CD4-positive, alpha-beta T cell treated with Interleukin-4 for 1 hour (primary cell): ENCODE results near the gene NMRK1.

Experiments
- DNase-seq, 2 donors: peaks; one replicate each; pipeline ENCODE4 v3.0.0-alpha.2; 2020 to 2022

NMRK1 gene

DNA sequence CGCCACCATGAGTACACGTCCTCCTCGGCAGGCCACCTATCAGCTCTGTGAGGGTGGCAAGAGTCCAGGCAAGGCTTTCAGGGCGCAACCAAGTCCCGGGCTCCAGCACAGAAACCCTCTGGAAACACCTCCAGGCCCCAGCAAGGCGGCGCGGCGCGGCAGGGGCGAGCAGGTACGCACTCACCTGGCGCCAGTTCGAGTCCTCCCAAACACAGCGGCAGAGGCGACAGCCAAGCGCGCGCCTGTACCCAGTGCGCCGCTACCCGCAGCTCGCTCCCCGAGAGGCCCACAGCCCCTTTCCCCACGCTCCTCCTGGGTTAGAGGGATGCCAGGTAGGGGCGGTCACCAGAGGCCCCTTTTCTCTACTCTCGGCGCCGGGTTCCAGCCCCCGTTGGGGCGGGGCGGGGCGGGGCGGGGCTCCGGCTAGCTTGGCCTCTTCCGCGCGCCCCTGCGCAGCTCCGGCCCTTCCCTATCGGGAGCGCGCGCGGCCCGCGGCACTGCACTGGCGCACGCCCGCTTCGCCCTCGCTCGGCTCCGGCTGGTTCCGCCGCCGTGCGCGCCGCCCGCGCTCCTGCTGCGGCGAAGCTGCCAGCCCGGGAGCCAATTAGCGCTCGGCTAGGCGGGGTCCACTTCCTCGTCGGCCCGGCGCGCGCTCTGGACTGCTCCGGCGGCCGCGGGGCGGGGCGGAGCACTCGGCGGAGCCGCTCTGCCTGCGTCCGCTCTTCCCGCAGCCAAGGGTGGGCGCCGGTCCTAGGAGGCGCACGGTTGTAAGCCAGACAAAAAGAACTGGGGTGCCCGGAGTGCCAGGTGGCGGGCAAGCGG lies at the start of gene NMRK1, which contains the start of gene OSTF1:
Gene NMRK1, minus strand, starts transcription at position 332 of the 822 bp plus-strand sequence. CDS start 5,040 bp downstream, outside the sequence.
Gene OSTF1, plus strand, starts transcription at position 691 of the 822 bp plus-strand sequence. CDS start 179 bp downstream, outside the sequence.
- DNase-seq: peak; percentile 93 to 94

DNA sequence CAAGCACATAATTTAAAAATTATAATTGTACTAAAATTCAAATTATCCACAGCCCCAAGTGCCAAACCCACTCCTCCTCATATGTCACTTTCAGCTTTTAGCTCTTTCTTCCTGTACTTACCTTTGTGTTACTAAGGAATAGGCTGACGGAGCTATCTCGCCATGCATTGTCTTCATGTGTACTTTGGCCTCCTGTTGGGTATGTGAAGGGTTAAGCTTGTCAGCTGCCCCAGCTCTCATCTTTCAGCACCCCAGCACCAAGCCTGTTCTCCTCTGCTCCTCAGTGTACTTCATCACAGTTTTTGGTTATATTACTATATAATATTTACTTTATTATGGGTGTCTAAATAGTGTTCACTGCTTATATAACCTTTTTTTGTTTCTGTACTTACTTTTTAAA lies 46.5 kb upstream of the NMRK1 start:
- no peak for DNase-seq

DNA sequence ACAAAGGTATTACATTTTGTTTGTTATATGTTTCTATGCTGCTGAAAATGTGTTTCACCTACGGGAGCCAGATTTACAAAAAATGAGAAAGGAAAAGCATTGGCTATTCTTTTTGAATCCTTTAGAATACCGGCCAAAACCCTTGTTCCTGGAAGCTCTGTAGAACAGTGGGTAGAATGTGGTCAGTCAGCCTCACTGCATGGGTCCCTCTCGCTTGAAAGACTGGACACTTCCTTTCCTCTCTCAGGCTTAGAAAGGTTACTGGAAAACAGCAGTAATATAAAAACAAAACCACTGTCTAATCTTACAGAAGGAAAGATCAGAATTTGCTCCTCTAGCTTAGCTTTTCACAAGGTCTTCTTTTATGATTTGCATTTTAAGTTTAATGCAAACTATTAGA lies 45.4 kb upstream of the NMRK1 start:
- DNase-seq: no peak

DNA sequence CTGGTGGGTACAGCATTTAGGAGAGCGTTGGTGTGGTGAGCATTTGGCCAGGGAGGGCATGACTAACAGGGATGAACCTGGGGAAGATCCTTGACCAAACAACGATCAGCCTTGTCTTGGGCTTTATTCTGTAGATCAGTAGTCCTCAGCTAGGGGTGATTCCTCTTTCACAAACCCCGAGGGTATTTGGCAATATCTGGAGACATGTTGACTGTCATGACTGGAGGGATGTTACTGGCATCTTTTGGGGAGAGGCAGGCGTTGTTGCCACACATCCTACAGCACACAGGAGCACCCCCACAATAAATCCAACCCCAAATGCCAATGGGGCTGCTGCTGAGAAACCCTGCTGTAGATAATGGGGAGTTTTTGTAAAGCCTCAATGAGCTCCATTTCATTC lies 44.3 kb upstream of the NMRK1 start:
- no peak for DNase-seq

DNA sequence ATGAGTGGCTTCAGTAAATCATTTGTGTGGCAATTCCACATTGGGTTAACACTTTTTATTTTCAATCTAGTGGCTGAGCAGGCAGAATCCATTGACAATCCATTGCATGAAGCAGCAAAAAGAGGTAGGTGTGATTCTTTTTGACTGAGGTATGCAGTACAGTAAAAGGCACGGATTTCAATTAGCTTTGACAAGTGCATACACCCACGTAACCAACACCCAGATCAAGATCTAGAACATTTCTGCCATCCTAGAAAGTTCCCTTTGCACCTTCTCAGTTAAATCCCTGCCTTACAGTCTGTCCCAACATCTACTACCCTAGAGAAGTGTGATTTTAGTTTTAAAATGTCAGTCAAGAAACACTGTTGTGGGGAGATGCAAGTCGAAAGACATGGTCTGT lies 43.7 kb upstream of the NMRK1 start:
- DNase-seq: no peak

DNA sequence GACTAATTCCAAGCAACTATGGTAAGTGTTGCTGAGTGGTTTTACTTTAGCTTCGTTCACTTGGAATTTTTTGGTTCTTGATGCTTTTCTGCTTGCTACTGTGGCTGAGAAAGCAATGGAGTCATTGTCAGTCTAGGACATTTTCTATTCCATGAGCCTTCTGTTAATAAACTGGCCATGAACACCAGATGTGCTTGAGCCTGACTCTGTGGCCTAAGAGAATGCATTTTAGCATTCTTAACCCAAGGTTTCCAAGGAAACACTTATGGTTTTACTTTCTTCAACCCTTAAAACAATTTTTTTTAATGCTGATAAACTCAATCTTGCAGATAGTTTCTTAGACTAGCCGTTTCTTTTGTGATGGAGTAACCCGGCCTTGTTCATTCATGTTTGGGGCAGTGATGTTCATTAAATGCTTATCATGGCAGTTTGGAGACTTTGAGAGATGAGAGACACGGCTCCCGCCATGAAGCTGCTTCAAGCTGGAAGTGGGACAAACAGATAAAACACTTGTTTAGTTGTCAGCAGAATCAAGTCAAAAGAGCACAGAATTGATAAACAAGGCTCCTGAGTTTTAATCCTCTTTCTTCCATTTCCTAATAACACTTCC lies 42.8 kb upstream of the NMRK1 start:
- DNase-seq: no peak

DNA sequence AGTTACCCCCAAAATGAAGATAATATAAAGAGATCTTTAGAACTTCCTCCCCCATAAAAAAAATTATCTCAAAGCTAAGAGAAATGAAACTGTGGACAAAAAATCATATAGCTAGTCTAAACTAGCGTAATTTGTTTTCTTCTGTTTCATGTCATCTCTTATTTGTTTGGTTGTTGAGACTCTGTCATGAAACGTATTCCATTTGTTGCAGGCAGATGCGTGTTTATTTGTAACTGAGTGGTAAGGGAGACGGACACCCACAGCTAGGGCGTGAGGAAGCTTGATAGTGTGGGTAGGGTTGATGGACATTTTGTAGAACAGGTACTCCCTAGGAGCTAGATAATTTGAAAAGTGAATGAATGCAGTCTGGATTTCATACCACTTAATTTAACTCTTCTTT lies 42.2 kb upstream of the NMRK1 start:
- DNase-seq: no peak

DNA sequence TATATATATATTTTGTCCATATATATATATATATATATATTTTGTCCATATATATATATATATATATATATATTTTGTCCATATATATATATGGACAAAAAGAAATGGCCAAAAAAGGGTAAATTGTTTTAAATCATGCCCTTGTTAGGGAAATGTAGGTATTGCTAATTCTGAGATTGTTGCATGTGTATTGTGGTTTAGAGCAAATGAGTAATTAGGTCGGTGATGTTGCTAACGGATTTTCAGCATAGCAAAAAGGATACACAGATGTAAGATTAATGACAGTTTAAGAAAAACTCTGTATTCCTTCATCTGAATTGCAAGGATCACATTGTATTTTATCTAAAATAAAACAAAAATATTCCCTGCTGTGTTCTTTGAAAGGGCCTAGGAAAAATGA lies 40.6 kb upstream of the NMRK1 start:
- DNase-seq: no peak

DNA sequence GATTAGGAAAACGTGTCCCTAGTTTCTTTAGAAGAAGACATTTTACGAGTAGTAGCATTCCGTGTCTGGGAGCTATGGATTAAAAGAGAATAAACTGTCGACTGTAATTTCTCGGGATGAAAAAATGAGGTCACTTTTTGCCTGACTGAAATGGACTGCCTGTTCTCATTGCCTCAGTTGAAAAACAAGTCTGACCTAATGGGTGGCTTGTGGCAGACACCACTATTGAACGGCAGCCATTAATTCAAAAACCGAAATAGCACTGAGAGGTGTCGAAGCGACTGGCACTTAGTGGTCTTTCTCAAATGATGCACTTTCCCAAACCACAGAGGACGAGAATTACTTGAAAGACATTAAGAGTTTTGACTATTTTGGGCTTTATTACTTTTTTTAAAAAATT lies 35.7 kb upstream of the NMRK1 start:
- no peak for DNase-seq

DNA sequence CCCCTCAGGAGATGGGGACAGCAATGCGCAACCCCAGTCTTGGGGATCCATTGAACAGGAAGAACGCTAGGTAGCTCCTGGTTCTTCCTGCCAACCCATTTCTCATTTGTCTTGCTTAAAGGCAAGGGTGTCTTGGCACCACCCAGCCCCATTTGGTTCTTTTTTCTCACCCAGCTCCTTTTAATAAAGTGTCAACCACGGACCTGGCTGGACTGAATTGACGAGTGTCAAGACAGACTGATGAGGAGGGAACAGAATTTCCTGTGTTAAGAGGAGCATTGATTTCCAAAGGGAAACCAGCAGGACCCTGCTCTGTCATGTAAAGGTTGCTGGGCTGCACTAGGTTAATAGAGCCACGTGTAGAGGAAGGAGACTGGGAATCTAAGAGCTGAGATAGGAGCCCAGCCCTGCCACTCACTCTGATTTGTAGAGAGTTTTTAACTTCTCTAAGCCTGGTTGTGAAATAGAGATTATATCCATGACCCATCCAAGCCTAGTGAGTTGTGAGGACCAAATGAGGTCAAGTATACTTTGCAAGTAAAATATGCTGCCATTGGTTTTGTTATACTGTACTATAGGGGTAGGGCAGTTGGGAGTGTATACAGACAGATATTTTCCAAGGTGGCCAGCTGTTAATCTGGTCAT lies 34.1 kb upstream of the NMRK1 start:
- no peak for DNase-seq

DNA sequence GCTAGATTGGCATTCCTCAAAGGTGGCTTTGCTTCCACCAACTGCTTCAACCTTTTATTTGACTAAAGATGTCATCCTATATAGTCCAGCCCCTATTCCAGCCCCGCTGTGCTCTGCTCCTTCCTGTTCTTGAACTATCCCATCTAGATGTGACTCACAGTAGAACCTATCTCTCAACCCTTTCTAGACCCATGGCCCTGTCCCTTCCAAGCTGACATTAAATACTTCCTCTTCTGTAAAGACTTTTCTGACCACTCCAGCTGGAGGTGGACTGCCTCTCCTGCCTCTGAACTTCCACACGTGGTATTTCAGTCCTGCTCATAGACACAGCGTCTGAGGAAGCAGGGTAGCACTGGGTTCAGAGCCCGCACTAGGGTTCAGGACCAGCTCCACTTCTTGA lies 32.7 kb upstream of the NMRK1 start:
- DNase-seq: no peak

DNA sequence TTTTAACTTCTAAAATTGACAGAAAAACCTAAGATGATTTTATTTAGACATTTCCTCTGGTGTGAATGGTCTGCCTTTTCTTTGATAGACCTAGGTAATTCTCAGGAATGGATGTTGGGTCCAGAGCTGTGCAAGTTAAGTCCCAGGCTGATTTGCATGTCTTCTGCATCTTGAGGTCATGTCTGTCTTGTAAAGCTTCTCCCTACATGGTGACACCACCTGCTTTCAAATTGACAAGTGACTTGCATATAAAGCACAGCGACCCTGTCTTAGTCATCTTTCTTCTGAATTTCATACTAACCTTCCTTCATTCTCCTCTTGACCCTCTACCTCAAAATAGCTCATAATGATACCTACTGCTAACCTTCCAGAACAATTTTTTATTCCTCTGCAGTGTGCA lies 29.6 kb upstream of the NMRK1 start:
- DNase-seq: no peak

DNA sequence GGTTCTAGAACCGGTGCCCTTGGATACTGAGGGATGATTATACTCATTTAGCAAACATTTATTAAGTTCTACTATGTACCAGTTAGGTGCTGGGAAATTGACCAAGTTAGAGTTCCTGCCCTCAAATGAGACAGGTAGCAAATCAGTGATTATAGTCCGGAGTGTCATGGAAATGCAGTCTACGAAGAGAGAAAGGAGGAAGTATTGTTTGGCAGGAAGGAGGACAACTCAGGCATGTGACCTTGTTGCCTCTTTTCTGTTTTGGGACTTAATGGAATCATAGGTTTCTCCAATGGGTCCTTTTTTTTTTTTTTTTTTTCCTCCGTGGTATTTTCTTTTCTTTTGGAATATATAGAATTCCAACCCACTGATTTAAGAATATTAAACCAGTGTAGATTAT lies 28.4 kb upstream of the NMRK1 start:
- no peak for DNase-seq

DNA sequence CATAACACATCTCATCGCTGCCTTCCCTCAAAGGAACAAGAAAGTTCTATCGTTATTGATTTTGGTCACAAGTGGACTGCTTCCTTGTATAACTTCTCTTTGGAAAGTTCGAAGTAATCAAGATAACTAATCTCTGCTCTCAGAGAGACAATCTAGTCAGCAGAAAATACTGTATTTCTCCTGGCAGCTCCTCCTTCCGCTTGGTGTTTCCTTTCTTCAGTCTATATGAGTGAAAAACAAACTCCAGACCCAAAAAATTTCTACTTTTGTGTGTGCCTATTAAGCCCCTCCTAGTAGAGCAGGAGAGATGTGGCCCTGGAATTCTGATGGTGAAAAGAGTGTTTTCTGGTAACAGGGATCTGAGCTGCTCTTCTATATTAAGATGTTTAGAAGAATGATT lies 24.8 kb upstream of the NMRK1 start:
- DNase-seq: no peak

DNA sequence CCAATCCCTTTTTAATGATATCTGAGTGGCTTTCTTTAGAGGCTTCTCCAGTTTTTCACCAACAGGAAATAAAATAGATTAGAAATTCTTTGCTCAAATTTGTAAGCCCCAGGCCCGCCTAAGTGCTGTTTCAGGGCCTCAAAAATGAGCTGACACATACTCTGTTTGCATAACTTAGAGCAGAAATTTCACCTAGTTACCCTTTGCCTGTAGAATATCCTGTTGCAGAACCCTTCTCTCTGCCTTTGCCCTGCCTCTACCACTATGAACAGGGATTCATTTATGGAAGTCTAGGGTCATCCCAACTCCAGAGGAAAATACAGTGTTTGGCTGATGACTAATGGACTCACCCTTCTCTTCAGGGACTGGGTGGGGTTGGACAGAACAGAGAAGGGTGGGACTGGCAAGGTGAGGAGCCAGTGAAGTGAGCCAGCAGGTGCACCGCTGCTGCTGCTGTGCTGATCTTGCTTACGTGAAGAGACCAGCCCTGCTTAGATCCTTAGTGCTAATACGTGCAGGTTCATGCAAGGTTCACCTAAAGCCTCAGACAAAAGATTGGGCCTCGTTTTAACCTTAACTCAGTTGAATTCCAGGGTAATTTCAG lies 23.2 kb upstream of the NMRK1 start:
- no peak for DNase-seq

DNA sequence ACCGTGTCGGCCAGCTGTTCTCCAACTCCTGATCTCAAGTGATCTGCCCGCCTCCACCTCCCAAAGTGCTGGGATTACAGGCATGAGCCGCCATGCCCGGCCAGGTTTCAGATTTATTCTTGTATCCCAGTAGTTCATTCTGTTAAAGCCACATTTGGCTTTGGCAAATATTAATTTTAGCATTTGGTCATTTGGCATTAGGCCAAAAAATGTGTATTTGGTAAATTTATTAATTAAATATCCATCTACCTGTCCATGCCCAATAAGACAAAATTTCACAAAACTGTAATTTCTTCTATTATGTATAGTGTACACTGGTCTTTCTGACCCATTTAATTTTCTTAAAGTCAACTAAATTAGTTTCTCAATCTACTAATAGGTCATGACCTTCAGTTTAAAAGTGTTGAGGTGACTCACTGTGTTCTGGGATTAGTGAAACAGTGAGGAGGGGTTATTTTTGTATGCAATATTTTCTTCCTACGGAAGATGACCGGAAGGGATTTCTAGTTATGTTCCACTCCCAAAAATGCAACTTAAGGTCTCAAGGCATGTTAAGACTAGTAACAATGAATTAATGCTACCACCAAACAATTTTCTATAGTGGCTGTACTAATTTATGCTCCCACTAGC lies 21.4 kb upstream of the NMRK1 start:
- no peak for DNase-seq

DNA sequence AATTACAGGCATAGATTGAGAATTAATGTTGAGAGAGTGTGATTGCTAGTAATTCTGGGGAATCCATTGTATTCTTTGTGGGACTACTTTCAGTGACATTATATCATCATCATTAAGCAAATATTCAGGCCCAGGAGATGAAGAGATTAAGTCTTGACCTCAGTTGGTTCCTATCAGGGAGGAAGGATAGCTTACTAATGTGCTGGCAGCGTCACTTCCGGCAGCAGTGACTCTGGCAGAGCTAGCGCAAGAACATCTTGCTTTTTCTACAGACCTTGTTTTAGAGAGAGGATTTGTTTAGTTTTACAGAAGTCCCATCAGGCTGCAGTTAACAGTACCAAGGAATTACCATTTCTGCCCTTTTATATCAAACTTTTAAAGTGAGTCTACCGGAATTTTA lies 20.6 kb upstream of the NMRK1 start:
- DNase-seq: peak; percentile 32 to 40

DNA sequence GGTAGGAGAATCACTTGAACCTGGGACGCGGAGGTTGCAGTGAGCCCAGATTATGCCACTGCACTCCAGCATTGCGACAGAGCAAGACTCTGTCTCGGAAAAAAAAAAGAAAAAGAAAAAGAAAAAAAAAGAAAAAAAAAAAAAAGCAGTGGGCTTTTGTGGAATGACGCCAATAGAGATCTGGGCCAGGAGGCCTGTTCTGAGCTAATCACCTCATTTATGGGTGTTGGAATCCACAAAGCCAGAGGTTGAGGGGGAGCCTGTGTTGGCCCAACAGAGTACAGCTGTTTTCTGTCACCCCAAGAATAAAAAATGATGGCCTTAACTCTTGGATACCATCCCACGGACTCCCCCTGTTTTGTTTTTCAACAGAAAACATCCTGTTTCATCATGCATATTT lies 18.9 kb upstream of the NMRK1 start:
- DNase-seq: no peak

DNA sequence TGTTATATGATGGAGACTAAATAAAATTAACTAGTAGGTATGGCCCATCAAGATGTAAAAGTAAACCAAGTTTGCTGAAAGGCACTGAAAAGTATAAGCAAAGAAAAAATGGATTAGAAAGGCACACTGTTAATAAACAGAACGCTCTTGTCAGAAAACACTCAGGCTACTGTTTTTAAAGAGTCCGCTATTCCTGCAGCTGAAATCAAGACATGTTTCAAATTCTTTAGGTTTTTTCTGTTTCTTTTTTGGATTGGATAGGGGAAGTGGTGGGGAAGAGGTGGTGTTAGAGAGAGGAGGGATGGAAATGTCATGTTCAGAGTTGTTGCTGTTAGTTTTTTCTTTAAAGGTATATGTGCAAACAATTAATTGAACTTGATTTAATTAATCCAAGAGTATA lies 17.9 kb upstream of the NMRK1 start:
- no peak for DNase-seq

DNA sequence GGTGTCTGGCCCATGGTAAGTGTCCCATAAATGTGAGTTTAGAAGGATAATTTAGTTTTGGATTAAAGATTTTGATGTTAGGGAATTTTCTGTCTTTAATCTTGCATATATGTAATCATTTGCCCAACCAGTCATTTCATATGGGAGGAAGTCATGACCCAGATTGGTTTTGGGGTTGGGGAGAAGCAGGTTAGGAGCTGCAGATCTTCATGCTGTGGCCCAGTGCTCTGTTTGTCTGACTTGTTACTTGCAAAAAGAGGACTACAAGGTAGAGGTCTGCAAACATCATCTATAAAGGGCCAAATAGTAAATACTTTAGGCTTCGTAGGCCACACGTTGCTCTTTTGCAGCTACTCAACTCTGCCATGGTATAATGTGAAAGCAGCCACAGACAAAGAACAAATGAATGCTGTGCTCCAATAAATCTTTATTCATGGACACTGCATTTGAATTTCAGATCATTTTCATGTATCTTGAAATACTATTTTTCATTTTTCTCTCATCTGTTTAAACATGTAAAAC lies 17.1 kb upstream of the NMRK1 start:
- no peak for DNase-seq

DNA sequence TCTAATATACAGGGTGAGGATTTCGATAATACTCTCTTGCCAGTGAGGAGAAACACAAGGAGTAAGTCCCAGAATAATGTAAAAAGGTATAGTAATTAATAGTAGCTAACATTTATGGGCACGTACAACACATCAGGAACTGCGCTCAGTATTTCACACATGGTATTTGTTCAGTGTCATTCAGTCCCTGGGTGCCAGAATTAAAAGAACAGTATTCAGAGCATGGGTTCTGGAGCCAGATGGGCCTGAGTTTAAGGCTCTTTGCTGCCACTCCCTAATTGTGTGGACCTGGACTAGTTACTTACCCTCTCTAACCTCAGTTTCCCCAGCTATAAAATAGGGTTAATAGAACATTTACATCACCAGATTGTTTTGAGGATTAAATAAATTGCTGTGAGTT lies 16.7 kb upstream of the NMRK1 start:
- no peak for DNase-seq

DNA sequence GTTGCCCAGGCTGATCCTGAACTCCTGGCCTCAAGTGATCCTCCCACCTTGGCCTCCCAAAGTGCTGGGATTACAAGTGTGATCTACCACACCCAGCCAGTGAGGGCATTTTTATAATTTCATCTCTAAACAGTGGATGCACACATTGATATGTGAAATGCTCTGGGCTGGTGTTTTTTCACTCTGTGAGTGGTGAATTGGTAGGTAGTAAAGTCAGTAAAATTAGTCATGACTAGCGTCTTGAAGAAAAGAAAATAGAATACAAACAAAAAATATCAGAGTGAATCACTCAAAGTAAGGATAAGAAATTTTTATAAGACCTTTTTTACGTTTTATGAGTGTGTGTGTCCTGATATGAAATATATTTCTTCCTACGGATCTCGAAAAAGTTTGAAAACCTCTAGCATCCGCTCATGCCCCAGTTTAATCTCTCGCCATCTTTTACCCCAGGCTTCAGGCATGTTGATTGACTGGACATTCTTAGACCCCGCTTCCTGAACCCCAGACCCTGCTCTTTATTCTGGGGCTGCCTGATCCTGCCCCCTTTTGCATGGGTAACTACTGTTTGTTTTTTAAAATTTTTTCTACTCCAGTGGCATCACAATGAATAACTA lies 14.3 kb upstream of the NMRK1 start:
- DNase-seq: no peak
